Activated naive CD4-positive, alpha-beta T cell treated with anti-CD3 and anti-CD28 coated beads, Interleukin-2, amount 10 ng/mL, durations not matched to agents 7 days and 5 days (primary cell): ENCODE results near the gene PLK2.
A peak's percentile ranks its signal among the peaks of the same experiment; 100 is the strongest.

Source experiments
- CTCF ChIA-PET: fragments of 350-600 bp; sonication (Branson Sonifier 250); formaldehyde crosslinking; loops from one replicate; lab custom pipeline; 2021; ENCODE audit warnings: antibody characterized with exemption; lab: Charles Lee
- DNase-seq: peaks from one replicate; pipeline ENCODE4 v3.0.0-alpha.2; 2020
- H3K27ac Mint-ChIP-seq: one replicate; pipeline ENCODE4 v1.8.0; 2021; ENCODE audit warnings: mild to moderate bottlenecking, moderate library complexity, mixed read lengths
- H3K27me3 Mint-ChIP-seq: one replicate; pipeline ENCODE4 v1.8.0; 2021; ENCODE audit warnings: mild to moderate bottlenecking, mixed read lengths
- H3K36me3 Mint-ChIP-seq: one replicate; pipeline ENCODE4 v1.8.0; 2021; ENCODE audit warnings: mixed read lengths
- H3K4me1 Mint-ChIP-seq: one replicate; pipeline ENCODE4 v1.8.0; 2021; ENCODE audit warnings: mixed read lengths
- H3K4me3 Mint-ChIP-seq: one replicate; pipeline ENCODE4 v1.8.0; 2021; ENCODE audit warnings: mild to moderate bottlenecking, moderate library complexity, mixed read lengths
- H3K9me3 Mint-ChIP-seq: one replicate; pipeline ENCODE4 v1.8.0; 2021; ENCODE audit warnings: mixed read lengths

PLK2 gene

GRCh38 chr5:58460002-58460731 is at the start of gene PLK2:
TSS of gene PLK2 (minus strand) at chr5:58460086. CDS start at chr5:58459959, 127 bp downstream.
- peaks cover 3% of the 10 kb centered on the region for H3K36me3 Mint-ChIP-seq
- peak; percentile 91 for DNase-seq
- H3K4me1 Mint-ChIP-seq = peaks cover 27% of the 10 kb centered on the region
- CTCF ChIA-PET = interaction anchor here (0.6 to 6.2 kb wide), 10 partner anchors 27 to 1365 kb away, joined by 3 to 75 read pairs (median 9); no protein-coding TSS in a partner anchor
- peak within 1 kb of the TSS; percentile 79 for H3K4me3 Mint-ChIP-seq
- no peaks in the 10 kb centered on the region for H3K9me3 Mint-ChIP-seq
- H3K27me3 Mint-ChIP-seq = peaks cover 21% of the 10 kb centered on the region
- H3K27ac Mint-ChIP-seq = peak within 1 kb of the TSS; percentile 60

GRCh38 chr5:58507715-58508114 is 47.8 kb upstream of the PLK2 start:
- DNase-seq = no peak
- no peak overlapping the region for H3K27ac Mint-ChIP-seq
- H3K9me3 Mint-ChIP-seq = no peaks in the 10 kb centered on the region
- H3K36me3 Mint-ChIP-seq = no peaks in the 10 kb centered on the region
- CTCF ChIA-PET = no interaction called here
- no peak overlapping the region for H3K4me3 Mint-ChIP-seq
- H3K27me3 Mint-ChIP-seq = peaks cover 10% of the 10 kb centered on the region
- H3K4me1 Mint-ChIP-seq = no peaks in the 10 kb centered on the region

GRCh38 chr5:58505971-58506640 is 46.2 kb upstream of the PLK2 start:
- Mint-ChIP-seq H3K4me1 (no peaks in the 10 kb centered on the region), H3K27me3 (peaks cover 10% of the 10 kb centered on the region), H3K4me3 (no peak overlapping the region), H3K27ac (no peak overlapping the region), H3K9me3 (no peaks in the 10 kb centered on the region), H3K36me3 (no peaks in the 10 kb centered on the region)
- DNase-seq = no peak
- CTCF ChIA-PET = no interaction called here

GRCh38 chr5:58505502-58505901 is 45.6 kb upstream of the PLK2 start:
- no peak overlapping the region for H3K4me3 Mint-ChIP-seq
- peaks cover 10% of the 10 kb centered on the region for H3K27me3 Mint-ChIP-seq
- no peaks in the 10 kb centered on the region for H3K36me3 Mint-ChIP-seq
- H3K27ac Mint-ChIP-seq = no peak overlapping the region
- H3K9me3 Mint-ChIP-seq = no peaks in the 10 kb centered on the region
- H3K4me1 Mint-ChIP-seq = no peaks in the 10 kb centered on the region
- no peak for DNase-seq
- CTCF ChIA-PET = no interaction called here

- Mint-ChIP-seq H3K27ac (no peak overlapping the region), H3K9me3 (no peaks in the 10 kb centered on the region)
- CTCF ChIA-PET = no interaction called here
Observed at GRCh38 chr5:58504766-58505165, 44.9 kb upstream of the PLK2 start.

GRCh38 chr5:58503390-58504046 is 43.6 kb upstream of the PLK2 start:
- no peak overlapping the region for H3K27ac Mint-ChIP-seq
- no peak for DNase-seq
- peaks cover 13% of the 10 kb centered on the region for H3K27me3 Mint-ChIP-seq
- H3K4me1 Mint-ChIP-seq = peaks cover 8% of the 10 kb centered on the region
- no peaks in the 10 kb centered on the region for H3K36me3 Mint-ChIP-seq
- no peaks in the 10 kb centered on the region for H3K9me3 Mint-ChIP-seq
- CTCF ChIA-PET = interaction anchor here (0.9 kb wide), 1 partner anchor 9 kb away, joined by 3 read pairs; no protein-coding TSS in a partner anchor
- no peak overlapping the region for H3K4me3 Mint-ChIP-seq

More at GRCh38 chr5:58504766-58505165, 44.9 kb upstream of the PLK2 start:
- no peak overlapping the region for H3K4me3 Mint-ChIP-seq
- H3K36me3 Mint-ChIP-seq = no peaks in the 10 kb centered on the region
- H3K27me3 Mint-ChIP-seq = peaks cover 11% of the 10 kb centered on the region
- no peak for DNase-seq
- peaks cover 6% of the 10 kb centered on the region for H3K4me1 Mint-ChIP-seq

GRCh38 chr5:58501778-58502417 is 42.0 kb upstream of the PLK2 start:
- H3K27ac Mint-ChIP-seq = no peak overlapping the region
- no peaks in the 10 kb centered on the region for H3K9me3 Mint-ChIP-seq
- H3K4me3 Mint-ChIP-seq = no peak overlapping the region
- no peak for DNase-seq
- CTCF ChIA-PET = no interaction called here
- H3K27me3 Mint-ChIP-seq = peaks cover 13% of the 10 kb centered on the region
- H3K36me3 Mint-ChIP-seq = no peaks in the 10 kb centered on the region
- peaks cover 8% of the 10 kb centered on the region for H3K4me1 Mint-ChIP-seq

GRCh38 chr5:58499941-58500340 is 40.1 kb upstream of the PLK2 start:
- Mint-ChIP-seq H3K27ac (no peak overlapping the region), H3K36me3 (no peaks in the 10 kb centered on the region), H3K27me3 (peaks cover 7% of the 10 kb centered on the region), H3K9me3 (no peaks in the 10 kb centered on the region), H3K4me1 (peaks cover 8% of the 10 kb centered on the region), H3K4me3 (no peak overlapping the region)
- no peak for DNase-seq
- CTCF ChIA-PET = interaction anchor here (2.0 kb wide), 1 partner anchor 350 kb away, joined by 9 read pairs; no protein-coding TSS in a partner anchor

- Mint-ChIP-seq H3K9me3 (no peaks in the 10 kb centered on the region), H3K4me3 (no peak overlapping the region), H3K4me1 (peaks cover 8% of the 10 kb centered on the region), H3K27me3 (peaks cover 7% of the 10 kb centered on the region), H3K27ac (no peak overlapping the region), H3K36me3 (no peaks in the 10 kb centered on the region)
- DNase-seq = no peak
- CTCF ChIA-PET = interaction anchor here (1.4 to 2.0 kb wide), 2 partner anchors 348 to 351 kb away, joined by 3 to 9 read pairs; no protein-coding TSS in a partner anchor
Observed at GRCh38 chr5:58499231-58499630, 39.3 kb upstream of the PLK2 start.

- Mint-ChIP-seq H3K27me3 (peaks cover 4% of the 10 kb centered on the region), H3K36me3 (no peaks in the 10 kb centered on the region), H3K4me3 (no peak overlapping the region), H3K9me3 (no peaks in the 10 kb centered on the region), H3K27ac (no peak overlapping the region), H3K4me1 (peaks cover 8% of the 10 kb centered on the region)
- DNase-seq = no peak
- CTCF ChIA-PET = interaction anchor here (1.4 to 2.0 kb wide), 2 partner anchors 349 to 351 kb away, joined by 3 to 9 read pairs; no protein-coding TSS in a partner anchor
Observed at GRCh38 chr5:58498340-58498942, 38.6 kb upstream of the PLK2 start.

- DNase-seq = no peak
- Mint-ChIP-seq H3K27ac (no peak overlapping the region), H3K27me3 (peaks cover 3% of the 10 kb centered on the region), H3K4me1 (peaks cover 8% of the 10 kb centered on the region), H3K36me3 (no peaks in the 10 kb centered on the region), H3K9me3 (no peaks in the 10 kb centered on the region), H3K4me3 (no peak overlapping the region)
- CTCF ChIA-PET = interaction anchor here (1.4 to 2.0 kb wide), 2 partner anchors 349 to 352 kb away, joined by 3 to 9 read pairs; no protein-coding TSS in a partner anchor
Observed at GRCh38 chr5:58497921-58498320, 38.0 kb upstream of the PLK2 start.

- CTCF ChIA-PET = no interaction called here
- H3K27ac Mint-ChIP-seq = no peak overlapping the region
- H3K9me3 Mint-ChIP-seq = no peaks in the 10 kb centered on the region
- peaks cover 8% of the 10 kb centered on the region for H3K4me1 Mint-ChIP-seq
- no peaks in the 10 kb centered on the region for H3K36me3 Mint-ChIP-seq
- DNase-seq = no peak
- H3K27me3 Mint-ChIP-seq = peaks cover 3% of the 10 kb centered on the region
- no peak overlapping the region for H3K4me3 Mint-ChIP-seq
Observed at GRCh38 chr5:58497386-58497785, 37.5 kb upstream of the PLK2 start.

- no peak overlapping the region for H3K27ac Mint-ChIP-seq
- no peak overlapping the region for H3K4me3 Mint-ChIP-seq
- CTCF ChIA-PET = interaction anchor here (0.8 kb wide), 1 partner anchor 354 kb away, joined by 3 read pairs; no protein-coding TSS in a partner anchor
- H3K9me3 Mint-ChIP-seq = no peaks in the 10 kb centered on the region
- no peak for DNase-seq
- H3K36me3 Mint-ChIP-seq = no peaks in the 10 kb centered on the region
- H3K4me1 Mint-ChIP-seq = peaks cover 8% of the 10 kb centered on the region
- H3K27me3 Mint-ChIP-seq = peaks cover 3% of the 10 kb centered on the region
Observed at GRCh38 chr5:58496488-58496887, 36.6 kb upstream of the PLK2 start.
